ENCODE results near the gene CARD10.

The CARD10 gene

DNA sequence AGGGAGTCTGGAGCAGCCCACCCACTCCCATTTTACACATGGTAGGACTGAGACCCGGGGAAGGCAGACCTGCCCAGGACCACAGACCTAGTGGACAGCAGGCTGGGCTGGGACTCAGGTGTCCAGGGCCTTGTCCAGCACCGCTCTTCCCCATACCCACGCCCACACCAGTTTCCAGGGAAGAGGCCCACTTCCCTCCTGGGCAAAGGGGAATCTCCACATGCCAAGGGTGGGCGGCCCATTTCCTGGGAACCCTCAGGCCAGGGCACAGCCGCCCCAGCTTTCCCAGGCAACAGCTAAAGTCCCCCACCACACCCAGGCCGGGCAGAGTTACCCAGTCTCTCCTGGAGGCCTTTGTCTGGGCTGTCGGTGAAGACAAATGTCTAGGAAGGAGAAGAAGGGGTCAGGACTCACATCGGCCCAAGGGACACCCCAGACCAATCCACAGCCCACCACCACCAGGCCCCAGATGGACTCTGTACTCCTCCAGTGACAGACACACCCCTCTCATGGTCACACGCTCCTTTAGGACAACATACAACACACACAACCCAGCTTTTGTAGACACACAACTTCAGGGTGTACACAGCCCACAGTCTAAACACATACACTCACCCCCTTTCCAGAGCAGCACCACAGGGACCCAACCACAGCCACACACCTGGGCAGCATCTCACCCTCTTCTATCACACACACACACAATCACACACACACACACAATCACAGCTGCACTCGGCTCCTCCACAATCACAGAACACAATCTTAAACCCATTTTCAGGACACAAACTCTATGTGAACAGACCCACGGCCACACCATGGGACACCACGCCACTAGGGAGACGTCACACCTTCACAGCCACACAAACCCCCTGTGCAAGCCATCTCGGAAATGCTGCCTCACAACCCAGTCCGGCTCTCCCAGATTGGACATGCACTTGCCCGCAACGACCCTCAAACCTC, 38.5 kb downstream of the CARD10 start:
- Mint-ChIP-seq H3K27me3 (ENCODE audit: low read depth) (peaks cover 39% of the 10 kb centered on the region), H3K9me3 (no peaks in the 10 kb centered on the region), H3K4me3 (no peak overlapping the region), H3K27ac (no peak overlapping the region), H3K36me3 (ENCODE audit: low read depth) (no peaks in the 10 kb centered on the region), H3K4me1 (peaks cover 9% of the 10 kb centered on the region)
- TF ChIP-seq, protein P1, sequence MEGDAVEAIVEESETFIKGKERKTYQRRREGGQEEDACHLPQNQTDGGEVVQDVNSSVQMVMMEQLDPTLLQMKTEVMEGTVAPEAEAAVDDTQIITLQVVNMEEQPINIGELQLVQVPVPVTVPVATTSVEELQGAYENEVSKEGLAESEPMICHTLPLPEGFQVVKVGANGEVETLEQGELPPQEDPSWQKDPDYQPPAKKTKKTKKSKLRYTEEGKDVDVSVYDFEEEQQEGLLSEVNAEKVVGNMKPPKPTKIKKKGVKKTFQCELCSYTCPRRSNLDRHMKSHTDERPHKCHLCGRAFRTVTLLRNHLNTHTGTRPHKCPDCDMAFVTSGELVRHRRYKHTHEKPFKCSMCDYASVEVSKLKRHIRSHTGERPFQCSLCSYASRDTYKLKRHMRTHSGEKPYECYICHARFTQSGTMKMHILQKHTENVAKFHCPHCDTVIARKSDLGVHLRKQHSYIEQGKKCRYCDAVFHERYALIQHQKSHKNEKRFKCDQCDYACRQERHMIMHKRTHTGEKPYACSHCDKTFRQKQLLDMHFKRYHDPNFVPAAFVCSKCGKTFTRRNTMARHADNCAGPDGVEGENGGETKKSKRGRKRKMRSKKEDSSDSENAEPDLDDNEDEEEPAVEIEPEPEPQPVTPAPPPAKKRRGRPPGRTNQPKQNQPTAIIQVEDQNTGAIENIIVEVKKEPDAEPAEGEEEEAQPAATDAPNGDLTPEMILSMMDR (IDR thresholded peaks at IDR 0.05; ENCODE audit: unreplicated experiment in 3 of 3), result no peak

DNA sequence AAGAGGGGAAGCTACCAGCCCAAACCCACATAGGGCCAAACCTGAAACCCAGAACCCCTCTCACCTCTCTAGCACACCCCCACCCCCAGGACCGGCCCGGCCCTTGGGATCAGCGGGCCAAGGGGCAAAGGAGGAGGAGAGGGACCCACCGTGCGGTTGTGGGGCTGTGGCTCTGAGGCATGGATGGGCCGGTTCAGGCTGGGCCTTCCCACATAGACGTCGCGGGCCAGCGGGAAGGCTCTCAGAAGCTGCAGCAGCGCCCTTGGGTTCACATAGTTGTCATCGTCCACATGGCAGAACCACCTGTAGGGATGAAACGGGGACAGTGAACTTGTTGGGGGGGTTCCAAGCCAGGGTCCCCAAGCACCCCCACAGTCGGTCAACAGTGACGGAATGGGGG, 40.0 kb downstream of the CARD10 start:
- H3K4me1 Mint-ChIP-seq, result peaks cover 9% of the 10 kb centered on the region
- H3K36me3 Mint-ChIP-seq (ENCODE audit: low read depth), result no peaks in the 10 kb centered on the region

DNA sequence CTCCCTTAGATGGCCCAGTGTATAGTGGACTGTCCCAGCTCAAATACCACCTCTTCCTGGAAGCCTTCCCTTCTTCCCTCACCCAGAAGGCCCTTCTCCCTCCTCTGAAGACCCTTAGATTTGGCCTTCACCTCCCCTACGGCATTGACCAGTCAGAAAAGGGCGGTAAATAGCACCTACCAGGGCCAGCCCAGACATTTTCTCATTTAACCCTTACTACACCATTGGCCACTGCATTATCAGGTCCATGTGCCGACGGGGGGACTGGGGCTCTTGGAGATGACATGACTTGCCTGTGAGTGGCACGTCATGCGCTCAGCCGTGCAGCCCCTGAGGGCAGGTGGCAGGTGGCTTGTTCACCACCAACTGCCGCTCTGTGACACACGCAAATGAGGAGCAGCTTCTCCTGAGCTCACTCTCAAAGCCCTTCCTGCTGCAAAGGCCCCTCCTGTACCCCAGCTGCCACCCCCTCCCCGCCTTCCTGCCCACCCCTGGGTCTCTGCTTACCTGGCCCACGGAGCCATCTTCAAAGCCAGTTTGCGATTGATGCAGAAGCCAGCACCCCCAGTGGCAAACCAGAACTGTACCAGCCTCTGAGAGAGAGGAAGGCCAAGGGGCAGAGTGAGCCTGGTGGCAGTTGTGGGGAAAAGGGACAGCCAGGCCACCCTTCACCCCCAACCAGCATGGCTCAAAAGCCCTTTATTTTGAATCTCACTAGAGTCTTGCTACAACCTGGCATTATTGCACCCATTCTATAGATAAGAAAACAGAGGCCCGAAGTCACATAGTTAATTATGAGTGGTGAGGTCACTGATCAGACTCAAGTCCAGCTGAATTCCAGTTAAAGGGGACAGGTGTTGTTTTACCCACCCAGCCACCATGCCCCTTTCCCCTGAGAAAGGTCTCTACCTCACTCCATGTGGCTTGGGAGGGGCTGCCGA, 42.6 kb downstream of the CARD10 start:
- TF ChIP-seq, protein P1 (IDR thresholded peaks at IDR 0.05; ENCODE audit: unreplicated experiment in 3 of 3), result no peak
- no peaks in the 10 kb centered on the region for H3K4me1 Mint-ChIP-seq
- H3K27ac Mint-ChIP-seq, result no peak overlapping the region
- peaks cover 23% of the 10 kb centered on the region for H3K27me3 Mint-ChIP-seq (ENCODE audit: low read depth)
- no peaks in the 10 kb centered on the region for H3K9me3 Mint-ChIP-seq
- no peak overlapping the region for H3K4me3 Mint-ChIP-seq
- no peaks in the 10 kb centered on the region for H3K36me3 Mint-ChIP-seq (ENCODE audit: low read depth)

More for the DNA sequence above, 40.0 kb downstream of the CARD10 start:
- Mint-ChIP-seq H3K9me3 (no peaks in the 10 kb centered on the region), H3K27ac (no peak overlapping the region), H3K4me3 (no peak overlapping the region), H3K27me3 (ENCODE audit: low read depth) (peaks cover 39% of the 10 kb centered on the region)
- TF ChIP-seq, protein P1 (IDR thresholded peaks at IDR 0.05; ENCODE audit: unreplicated experiment in 3 of 3), result no peak

DNA sequence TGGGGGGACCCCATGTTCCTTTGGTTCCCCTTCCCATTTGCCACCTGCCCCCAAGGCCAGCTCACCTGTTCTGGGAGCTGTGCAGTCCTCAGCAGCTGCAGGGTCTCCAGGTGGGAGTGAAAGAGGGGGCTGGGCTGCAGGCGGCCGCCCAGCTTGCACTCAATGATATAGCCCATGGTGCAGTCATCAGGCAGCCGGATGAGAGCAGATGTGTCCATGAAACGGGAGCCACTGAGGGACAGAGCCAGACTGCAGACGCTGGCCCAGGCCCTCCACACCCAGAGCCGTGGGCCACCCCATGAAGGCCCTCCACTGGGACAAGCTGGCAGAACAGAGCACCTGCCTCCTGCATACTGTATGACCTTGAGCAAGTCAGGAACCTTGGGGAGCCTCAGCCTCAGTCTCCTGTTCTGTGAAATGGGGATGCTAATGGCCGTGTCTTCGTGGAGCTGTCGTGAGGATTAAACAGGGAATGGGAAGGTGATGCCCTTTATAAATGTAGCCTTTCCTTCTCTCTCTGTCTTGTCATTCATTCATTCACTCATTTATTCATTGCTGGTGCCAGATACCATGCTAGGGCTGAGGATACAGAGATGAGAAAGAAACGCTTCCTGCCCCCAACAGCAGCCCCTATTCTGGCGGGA, 44.6 kb downstream of the CARD10 start:
- H3K27me3 Mint-ChIP-seq (ENCODE audit: low read depth), result peaks cover 32% of the 10 kb centered on the region
- H3K9me3 Mint-ChIP-seq, result no peaks in the 10 kb centered on the region
- no peaks in the 10 kb centered on the region for H3K36me3 Mint-ChIP-seq (ENCODE audit: low read depth)
- TF ChIP-seq, protein P1 (IDR thresholded peaks at IDR 0.05; ENCODE audit: unreplicated experiment in 3 of 3), result no peak
- no peak overlapping the region for H3K4me3 Mint-ChIP-seq
- H3K4me1 Mint-ChIP-seq, result no peaks in the 10 kb centered on the region
- H3K27ac Mint-ChIP-seq, result no peak overlapping the region

DNA sequence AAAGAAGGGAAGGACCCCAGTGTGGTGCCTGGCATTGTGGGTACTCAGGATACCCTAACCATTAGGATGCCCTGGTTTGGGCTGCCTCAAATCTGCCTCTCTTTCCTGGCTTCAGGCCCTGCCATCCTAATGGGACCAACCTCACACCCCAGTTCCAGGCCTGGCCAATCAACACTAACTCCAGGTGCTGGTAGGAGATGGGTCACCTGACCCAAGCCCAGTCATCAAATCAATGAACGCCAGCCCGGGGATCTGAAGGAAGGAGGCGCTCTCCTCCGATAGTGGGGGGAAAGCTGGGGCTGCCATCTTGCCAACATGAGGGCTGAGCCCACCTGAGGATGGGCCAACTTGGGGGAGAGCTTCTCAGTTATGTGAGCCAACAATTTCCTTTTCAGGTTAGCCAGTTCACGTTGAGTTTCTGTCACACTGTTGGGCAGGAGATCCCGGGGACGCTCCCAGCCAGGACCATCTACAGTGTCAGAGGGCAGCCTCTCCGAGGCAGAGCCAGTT, 45.7 kb downstream of the CARD10 start:
- Mint-ChIP-seq H3K27ac (no peak overlapping the region), H3K27me3 (ENCODE audit: low read depth) (peaks cover 32% of the 10 kb centered on the region)
- TF ChIP-seq, protein P1 (IDR thresholded peaks at IDR 0.05; ENCODE audit: unreplicated experiment in 3 of 3), result no peak

More for the DNA sequence above, 45.7 kb downstream of the CARD10 start:
- Mint-ChIP-seq H3K4me3 (no peak overlapping the region), H3K36me3 (ENCODE audit: low read depth) (no peaks in the 10 kb centered on the region), H3K9me3 (no peaks in the 10 kb centered on the region), H3K4me1 (no peaks in the 10 kb centered on the region)
